ENCODE data around the gene N4BP2.
A peak's percentile ranks its signal among the peaks of the same experiment; 100 is the strongest.

The N4BP2 gene

DNA sequence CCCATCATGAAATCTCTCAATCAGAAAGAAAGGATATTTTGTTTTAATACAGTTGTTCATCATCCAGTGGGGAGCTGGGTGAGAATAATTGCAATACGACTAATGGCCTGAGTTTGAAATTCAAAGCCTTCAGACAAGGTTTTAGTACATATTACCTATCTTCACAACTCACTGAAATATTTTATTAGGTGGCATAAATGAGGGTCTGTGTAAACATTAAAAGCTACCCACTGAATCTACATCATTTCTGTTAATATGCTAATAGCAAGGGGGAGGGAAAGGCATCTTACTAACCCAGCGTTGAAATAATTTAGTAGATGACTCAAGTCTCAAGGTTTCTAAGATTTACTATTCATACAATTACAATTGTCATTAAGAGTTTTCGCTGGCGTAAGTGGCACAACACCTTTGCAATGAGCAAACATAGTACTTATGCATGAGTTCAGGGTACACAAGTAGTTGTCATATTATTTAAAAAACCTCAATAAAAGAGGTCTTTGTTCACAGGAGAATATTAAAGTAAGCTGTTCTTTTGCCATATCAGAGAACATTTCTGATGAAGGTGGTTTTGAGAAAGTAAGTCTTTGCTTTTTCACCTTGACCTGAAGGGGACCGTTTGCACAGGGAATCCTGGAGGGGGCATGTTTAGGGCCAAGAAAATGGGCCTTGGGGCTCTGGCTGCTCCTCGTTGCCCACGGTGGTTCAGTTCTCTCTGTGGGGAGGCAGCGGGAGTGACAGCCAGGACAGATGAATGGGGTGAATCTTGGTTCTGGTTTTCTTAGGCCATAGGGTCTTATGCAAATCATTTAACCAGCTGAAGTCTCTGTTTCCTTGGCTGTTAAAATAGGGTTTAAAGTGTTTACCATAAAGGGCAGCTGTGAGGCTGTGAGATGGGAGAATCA, 135.7 kb downstream of the N4BP2 start:
- DNase-seq (no peak), ATAC-seq (no peak)

DNA sequence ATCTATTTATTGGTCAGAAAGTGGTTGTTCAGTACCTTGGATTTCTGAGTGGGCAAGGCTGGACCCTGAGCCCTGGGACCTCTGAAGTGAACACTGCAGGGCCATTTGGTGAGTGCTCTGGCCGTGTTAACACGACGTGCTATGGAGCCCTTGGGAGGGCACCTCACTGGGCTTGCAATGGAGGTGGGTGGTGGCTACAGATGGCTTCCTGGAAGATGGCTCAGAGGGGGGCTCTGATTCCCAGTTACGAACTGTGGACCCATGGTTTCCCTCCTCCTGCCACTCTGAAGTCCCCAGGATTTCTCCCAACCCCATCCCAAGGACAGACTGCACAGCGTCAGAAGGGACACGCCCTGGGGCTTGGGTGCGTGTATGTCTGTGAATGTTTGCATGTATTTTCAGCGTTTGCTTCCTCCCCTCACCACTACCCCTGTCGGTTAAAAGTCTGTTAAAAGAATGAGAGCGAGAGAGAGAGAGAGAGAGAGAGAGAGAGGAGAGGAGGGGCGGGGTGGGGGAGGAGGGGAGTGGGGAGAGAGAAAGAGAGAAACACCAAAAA, 136.4 kb downstream of the N4BP2 start:
- no peak for ATAC-seq
- DNase-seq: peak; percentile 40

DNA sequence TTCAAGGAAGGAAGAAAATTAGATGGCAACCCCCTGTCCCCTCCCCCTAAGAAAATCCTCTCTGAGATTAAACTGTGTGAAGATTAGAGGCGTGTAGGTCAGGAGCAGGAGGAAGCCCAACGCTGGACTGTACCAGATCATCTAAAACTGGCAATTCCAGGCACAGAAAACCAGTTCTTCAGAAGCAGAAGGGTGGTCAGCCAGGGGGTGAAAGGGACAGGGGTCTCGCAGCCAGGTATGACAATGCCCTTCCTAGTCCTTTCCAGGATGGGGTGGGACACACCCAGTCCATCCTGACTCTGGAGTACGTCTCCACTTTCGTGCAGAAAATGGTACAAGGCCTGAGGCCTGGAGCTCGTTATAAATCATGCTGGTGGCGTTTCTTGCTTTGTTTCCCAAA, 136.9 kb downstream of the N4BP2 start:
- ATAC-seq (no peak), DNase-seq (no peak)

DNA sequence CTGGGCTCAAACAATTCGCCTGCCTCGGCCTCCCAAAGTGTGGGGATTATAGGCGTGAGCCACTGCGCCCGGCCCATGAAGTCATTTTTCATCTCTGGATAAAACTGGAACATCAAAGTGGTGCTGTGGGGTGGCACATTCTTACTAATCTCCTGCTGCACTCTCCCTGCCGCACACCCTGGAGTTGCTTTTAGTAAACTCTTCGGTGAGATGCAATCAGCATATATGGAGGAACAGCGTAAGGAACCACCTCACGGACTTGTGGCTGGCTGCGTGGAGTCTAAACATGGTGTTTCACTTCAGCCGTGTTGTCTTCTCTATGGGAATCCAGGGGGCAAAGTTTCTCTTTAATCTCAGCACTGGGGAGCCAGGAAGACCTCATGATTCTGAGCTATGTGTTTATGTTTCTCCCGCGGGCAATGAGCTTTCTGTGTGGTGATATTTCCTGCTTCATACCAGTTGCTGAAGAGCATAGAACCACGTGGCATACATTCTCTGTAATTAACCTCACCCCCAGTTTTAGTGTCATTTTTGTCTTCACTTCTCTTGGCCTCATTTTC, 138.0 kb downstream of the N4BP2 start:
- ATAC-seq (peak; percentile 48), DNase-seq (peak; percentile 54)

DNA sequence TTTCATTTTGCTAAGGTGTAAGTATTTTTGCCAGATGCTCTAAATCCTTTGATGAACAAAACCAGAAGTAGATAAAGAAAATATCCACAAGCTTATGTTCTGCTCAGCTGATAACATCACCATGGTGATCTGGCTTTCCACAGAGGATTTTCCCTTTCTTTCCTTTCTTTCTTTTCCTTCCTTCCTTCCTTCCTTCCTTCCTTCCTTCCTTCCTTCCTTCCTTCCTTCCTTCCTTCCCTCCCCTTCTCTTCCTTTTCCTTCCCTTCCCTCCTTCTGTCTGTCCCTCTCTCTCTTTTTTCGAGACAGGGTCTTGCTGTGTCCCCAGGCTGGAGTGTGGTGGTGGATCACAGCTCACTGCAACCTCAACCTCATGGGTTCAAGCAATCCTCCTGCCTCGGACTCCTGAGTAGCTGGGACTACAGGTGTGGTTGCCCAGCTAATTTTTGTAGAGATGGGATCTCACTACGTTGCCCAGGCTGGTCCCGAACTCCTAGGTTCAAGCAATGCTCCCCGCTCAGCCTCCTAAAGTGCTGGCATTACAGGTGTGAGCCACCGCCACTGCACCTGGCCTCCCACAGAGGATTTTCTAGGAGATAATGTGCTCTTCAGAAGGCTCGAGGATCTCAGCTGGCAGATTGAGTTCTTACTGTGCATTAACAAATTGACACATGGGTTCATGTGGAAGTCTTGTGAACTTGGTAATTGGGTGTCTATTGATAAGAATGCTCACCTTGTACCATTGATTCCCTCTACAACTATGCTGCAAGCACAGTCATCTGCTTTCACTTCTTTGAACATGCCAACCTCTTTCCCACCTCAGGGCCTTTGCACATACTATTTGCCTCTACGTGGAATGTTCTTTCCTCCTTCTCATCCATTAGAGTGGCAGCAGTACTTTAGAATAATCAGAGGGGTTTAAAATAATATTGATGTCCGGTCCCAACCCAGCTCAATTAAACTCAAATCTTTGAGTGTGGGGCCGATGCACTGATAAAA, 138.8 kb downstream of the N4BP2 start:
- no peak for DNase-seq
- ATAC-seq: no peak

DNA sequence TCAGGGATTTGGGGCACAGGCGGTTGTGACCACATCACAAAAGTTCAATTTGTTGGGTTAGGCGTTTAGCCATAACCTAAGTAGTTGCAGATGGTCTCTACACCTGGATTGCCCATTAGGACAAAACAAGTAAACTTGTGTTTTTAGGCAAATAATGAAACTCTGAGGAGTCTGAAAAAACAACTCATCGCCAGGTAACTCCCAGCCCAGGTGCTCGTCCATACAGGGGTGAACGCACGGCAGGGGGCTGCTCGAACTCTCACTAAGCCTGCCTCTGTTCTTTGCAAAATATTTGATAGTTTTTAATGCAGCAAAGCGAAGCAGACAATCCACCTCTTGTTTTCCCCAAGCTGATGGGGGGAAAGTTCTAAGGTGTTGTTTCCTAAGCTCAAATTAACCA, 139.6 kb downstream of the N4BP2 start:
- DNase-seq: no peak
- no peak for ATAC-seq

DNA sequence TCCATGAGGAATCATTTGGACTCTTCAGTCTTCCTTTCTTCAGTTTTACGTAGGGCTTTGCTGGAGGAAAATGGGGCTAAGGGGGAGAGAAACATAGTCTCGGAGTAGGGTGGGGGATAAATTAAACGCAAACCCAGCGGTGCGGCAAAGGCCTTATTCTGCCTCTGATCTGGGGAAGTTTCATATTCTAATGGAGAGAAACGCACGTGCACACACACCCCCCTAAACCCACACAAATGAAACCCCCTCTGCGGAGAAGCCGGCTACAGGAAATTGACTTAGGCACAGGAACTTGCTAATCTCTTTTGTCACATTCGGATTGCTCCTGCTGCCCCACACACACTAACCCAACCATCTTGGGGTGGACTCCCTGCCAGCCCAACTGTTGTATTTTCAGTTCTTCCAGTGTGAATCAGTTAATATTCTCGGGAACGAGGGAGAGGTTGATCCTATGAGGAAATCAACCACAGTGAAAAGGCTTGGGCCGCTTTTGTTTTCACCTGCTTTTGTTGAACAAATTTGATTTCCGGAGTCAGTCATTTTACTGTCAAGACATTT, 140.2 kb downstream of the N4BP2 start, which contains the start of gene RHOH:
TSS of gene RHOH (plus strand) at position 308 of the 558 bp plus-strand sequence. CDS start 46,356 bp downstream, outside the sequence.
- ATAC-seq (peak; percentile 40), DNase-seq (peak; percentile 76)

DNA sequence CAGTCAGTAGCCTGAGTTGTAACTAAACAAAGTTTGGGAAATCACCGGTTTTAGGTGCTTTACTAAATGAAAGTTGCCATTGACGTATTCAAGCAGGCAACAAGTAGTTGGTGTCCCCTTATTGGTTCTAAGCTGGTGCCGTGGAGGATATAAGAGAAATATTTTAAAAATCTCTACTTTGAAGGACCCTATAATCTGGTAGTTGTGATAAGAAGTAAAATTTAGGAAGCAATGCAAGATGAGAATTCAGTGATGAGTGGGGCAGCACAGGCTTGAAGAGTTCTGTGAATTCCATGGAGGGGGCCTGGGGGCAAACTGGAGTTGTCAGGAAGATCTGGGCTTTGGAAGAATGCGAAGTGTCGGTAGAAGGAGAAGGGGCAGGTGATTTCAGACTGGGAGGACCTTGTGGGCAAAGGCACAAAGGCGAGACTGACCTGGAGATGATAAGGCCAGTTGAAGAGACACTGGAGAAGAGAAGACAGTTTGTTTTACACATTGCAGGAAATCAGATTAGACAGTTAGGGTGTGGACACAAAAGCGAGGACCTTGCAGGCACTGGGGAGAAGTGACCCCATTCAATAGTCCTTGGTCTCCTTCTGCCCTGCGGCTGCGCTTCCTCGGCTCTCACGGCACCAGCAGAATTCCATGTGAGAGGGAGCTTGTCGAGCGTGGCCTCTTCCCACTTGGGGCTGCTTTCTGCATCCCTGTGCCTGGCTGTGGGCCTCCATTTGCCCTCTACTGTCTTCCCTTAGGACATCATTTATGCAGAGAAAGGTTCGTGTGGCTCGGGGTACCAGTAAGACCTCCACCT, 141.4 kb downstream of the N4BP2 start:
- DNase-seq (peak; percentile 38), ATAC-seq (peak; percentile 2)

DNA sequence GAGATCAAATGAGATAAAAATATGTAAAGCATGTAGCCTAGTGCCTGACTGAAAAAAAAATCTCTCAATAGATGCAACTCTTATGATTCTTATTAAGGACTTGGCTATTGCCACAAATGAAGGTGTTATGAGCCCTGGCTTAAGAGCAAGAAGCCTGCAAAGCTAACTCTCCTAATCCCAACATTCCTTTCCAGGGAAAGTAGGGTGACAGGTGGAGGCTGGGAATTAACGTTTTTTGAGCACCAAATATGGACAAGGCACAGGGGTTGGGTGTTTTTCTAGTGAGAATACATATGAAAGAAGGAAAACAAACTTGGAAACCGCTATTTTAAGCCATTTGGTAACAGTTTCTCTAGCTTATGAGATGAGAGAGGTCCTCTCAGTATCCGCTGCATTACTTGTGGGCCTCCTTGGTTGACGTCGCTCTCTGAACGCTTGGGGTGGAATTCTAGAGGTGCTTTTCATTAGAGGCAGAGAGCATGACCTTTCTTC, 142.6 kb downstream of the N4BP2 start:
- no peak for ATAC-seq
- DNase-seq: no peak

DNA sequence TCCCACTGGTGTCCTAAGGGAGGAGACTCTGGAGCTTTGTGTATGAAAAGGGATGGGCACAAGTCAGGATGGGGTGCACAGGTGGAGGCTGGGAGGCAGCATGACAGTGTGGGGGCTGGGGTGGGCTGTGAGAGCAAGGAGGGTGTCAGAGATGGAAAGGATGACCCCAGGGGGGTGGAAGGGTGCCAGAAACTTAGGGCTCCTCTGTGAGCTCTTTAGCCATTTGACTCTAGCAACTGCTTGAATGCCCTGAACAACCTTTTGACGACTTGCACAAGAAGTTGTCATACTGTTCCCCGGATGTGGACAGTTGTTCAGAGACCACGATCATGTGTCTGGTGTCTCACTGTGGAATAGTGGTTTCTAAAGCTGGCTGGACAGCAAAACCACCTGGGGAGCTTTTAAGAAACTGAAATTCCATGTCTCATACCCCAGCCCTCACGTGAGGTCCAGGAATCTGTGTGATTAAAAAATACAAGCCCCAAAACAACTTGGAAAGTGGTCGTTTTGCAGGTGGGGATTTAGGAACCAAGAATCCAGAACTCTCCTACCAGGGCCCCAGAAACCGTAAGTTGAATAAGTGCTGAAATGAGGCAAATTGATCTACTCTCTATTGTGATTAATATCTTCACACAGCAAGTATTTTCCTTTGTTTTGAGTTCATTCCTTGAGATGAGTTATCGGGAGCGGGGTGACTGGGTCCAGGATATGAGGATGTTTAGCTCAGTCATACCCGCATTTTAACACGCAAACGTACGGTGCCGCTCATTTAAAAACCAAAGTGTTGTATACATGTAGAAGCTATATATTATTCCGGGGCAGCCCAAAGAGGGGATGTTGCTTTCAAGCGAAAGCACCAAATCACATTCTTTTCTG, 143.6 kb downstream of the N4BP2 start:
- ATAC-seq (peak; percentile 72), DNase-seq (peak; percentile 83)

DNA sequence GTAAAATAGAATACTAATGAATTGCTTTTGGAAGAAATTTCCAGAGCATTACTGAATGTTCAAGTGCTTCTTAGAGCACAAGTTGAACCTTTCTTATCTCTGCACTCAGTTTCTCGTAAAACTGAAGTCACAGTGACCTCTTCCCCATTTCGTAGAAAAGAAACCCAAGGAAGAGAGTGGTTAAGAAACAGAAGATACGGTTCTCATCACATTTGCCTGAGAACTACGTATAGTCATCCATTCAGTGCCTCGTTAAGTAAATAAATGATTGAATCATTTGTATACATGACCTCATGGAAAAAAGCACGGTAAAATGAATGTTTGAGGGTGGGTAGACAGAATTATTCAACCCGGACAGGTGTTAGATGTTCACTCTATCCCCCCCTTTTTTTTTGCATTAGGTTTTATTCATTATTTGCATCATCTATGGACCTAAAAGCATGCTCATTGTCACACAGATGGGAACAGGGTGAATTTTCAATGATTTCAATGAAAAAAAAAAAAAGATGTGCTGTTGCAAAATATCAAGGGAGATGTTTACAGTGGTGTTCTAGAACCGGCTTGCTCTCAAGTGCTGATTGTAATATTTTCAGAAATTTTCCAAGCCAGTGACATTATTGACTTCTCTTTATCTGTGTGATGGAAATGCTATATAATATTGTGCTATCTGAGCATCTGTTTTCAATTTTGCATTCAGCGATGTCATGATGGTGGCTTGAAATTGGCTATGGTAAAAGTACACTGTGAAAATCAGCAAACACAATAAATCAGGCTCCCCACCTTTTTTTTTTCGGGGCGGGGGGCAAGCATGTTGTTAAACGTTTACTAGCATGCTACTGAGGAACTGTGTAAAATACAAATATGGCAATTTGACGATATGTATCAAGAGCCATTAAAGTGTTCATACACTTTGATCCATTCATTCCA, 144.5 kb downstream of the N4BP2 start:
- ATAC-seq (peak; percentile 19), DNase-seq (no peak)

DNA sequence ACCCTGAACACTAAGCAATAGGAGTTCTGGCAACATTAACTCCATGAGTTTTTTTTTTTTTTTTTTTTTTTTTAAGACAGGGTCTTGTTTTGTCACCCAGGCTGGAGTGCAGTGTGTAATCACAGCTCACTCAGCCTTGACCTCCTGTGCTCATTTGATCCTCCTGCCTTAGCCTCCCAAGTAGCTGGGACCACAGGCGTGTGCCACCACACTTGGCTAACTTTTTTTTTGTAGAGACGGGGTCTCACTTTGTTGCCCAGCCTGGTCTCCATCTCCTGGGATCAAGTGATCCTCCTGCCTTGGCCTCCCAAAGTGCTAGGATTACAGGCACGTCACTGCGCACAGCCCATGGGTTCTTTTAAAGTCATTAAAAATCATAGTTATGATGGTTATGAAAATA, 145.2 kb downstream of the N4BP2 start:
- DNase-seq: no peak
- no peak for ATAC-seq

DNA sequence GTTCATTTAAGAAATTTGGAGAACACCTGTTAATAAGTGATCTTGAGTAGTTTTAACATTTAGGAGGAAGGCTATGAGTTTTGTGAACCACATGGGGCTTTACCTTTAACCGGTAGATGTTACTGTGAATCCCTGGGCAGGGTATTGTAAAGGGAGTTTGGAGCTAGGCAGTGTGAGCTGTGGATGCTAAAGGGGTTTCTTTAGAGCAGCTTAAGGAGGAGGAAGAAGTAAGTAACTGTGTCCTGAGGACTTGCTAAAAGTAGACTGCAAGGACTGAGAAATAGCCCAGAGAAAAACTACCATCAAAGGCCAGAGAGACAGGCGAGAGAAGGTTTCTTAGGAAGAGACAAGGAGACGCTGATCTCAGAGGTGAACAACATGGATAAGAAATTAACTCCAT, 145.8 kb downstream of the N4BP2 start:
- no peak for DNase-seq
- ATAC-seq: no peak

DNA sequence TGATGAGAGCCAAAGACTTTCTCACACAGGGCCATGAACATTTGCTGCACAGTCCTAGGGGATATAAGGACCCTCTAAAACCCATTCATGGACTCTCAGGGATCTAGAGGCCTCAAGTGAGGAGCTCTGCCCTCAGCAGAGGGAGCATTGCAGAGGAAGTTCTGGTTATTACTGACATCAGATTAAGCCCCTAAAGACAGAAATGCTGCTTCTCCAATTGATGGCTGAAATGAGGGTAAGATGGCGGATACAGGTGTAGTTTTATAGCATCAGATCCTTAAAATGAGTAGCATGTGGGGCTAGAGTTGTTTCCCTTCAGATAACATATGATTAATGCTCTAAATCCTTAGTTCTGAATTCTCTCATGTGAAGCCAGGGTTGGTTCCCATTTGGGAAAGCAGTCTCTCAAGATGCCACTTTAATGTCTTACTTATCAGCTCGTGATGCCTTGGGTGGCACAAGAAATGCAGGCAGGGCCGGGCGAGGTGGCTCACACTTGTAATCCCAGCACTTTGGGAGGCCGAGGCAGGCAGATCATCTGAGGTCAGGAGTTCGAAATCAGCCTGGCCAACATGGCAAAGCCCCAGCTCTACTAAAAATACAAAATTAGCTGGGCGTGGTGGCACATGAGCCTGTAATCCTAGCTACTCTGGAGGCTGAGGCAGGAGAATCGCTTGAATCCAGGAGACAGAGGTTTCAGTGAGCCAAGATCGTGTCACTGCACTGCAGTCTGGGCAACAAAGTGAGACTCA, 148.0 kb downstream of the N4BP2 start:
- DNase-seq (peak; percentile 36), ATAC-seq (no peak)

DNA sequence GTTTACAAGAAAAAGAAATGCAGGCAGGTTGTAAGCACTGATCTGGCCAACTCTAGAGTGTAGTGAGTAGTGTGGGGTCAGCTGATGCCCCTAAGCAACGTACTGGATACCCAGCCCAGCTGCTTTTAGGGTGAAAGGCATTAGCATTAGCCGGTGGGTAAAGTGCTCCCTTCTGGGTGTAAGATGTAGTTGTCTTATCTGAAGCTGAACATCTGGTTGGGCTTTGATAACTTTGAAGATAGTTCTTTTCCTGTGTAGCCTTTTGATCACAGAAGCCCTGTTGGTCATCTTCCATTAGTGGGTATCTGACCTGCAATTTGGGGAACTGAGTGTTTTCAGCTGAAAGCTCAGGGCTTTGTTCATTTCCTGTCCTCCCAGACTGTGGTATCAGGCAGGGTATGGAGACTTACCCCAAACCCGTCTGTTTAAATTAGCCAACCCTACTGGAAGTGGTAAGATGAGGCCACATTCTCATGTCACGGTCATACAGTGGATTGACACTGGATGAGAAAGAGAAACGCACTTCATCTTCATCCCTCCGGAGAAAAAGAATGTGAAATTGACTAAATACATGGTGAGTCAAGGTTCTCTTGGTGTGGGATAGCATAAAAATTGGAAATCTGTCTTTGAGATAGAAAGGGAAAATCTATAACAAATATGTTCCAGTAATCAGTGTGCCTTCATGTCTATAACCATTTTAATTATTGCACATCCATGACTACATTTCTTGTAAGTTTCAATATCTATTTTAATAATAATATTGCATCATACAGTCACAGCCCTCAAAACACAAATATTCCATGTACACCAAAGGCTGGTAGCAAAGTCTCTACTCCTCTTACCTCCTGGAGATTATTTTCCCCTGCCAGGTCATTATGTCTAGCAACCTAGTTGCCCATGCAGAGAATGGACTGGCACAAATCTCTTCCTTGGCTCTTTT, 148.9 kb downstream of the N4BP2 start:
- peak; percentile 75 for ATAC-seq
- peak; percentile 50 for DNase-seq

DNA sequence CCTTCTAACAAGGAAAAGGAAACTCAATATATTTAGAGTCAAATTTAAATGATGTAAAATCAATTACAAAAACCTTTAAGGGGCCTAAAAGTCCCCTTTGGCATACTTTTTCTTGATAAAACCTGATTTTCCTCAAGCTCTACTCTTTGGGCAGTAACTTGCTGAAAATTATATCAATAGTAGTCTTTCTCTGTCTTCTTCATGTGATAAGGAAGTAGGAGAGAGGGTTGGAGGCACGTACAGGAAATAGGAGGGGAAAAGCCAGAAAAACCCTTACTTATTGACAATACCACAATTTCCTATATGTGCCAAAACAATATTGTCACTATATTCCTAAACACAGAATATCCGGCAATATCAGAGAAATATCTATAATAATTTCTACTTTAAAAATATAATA, 149.8 kb downstream of the N4BP2 start:
- DNase-seq (no peak), ATAC-seq (no peak)

Data from stimulated activated naive CD8-positive, alpha-beta T cell treated with anti-CD3 and anti-CD28 coated beads, Interleukin-15, Interleukin-2, amounts not matched to agents 100 U/mL and 50 U/mL, for 24 hours (primary cell).